GM19240 (cell line): Measurements from ENCODE around the gene MTO1.
A peak's percentile ranks its signal among the peaks of the same experiment; 100 is the strongest.
"Not testable (repeated sequence)": the region's sequence is repeated elsewhere in the genome, so short reads cannot be mapped to it uniquely, and the experiment has no call there.

Source experiments
- DNase-seq: peaks from one replicate; pipeline ENCODE4 v3.0.0; 2011; ENCODE audit warnings: low spot score; ENCODE audit not compliant: insufficient read length

MTO1 gene

DNA sequence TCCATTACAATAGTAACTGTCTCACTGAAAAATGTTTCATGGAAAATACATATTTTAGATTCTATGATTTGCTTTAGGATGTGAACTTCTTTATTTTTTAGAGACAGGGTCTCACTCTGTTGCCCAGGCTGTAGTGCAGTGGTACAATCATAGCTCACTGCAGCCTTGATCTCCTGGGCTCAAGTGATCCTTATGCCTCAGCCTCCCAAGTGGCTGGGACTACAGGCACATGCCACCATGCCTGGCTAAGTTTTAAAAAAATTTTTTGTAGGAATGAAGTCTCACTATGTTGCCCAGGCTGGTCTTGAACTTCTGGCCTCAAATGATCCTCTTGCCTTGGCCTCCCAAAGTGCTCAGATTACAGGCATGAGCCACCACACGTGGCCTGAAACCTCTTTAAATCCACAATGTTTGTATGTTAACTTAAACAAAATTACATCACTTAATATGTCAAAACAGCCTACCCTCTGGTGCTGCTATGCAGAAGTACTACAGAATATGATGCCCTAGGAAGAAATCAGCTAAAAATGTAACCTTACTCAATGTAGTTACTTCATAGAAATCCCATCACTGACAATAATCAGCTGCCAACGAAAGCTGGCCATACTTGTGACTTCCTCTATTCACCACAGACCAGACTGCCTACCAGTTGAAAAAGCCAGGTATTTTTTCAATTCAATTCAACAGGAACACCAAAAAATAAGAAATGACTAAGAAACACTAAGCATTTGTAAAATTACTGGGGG, 41.7 kb downstream of the MTO1 start:
- no peak for DNase-seq

DNA sequence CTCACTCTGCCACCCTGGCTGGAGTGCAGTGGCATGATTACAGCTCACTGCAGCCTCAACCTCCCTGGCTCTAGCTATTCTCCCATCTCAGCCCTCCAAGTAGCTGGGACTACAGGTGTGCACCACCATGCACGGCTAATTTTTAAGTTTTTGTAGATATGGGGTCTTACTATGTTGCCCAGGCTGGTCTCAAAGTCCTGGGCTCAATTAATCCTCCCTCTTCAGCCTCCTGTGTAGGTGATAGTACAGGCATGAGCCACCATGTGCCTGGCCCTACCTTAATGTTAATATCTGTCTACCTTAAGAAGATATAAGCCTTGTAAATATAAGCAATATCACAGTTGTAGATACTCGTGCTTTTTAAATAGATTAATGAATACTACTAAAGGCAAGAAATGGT, 42.6 kb downstream of the MTO1 start:
- DNase-seq = no peak

DNA sequence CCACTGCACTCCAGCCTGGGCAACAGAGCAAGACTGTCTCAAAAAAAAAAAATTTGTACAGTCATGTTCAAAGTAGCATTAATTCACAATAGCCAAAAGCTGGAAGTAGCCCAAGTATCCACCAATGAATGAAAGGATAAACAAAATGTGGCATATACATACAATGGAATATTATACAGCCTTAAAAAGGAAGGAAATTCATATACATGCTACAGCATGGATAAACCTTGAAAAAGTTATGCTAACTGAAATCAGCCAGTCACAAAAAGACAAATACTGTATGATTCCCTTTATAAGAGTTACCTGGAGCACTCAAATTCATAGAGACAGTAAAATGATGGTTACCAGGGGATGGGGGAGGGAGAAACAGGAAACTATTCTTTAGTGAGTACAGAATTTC, 43.6 kb downstream of the MTO1 start:
- DNase-seq = no peak

DNA sequence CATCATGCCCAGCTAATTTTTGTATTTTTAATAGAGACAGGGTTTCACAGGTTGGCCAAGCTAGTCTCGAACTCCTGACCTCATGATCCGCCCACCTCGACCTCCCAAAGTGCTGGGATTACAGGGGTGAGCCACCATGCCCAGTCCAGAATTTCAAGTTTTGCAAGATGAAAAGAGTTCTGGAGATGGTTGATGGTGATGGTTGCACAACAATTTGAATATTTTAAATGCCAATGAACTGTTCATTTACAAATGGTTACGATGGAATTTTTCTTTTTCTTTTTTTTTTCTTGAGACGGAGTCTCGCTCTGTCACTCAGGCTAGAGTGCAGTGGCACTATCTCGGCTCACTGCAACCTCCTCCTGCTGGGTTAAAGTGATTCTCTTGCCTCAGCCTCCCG, 44.2 kb downstream of the MTO1 start:
- DNase-seq = not testable (repeated sequence)

- no peak for DNase-seq
These were observed 44.7 kb downstream of the MTO1 start for GRCh38 chr6:73506246-73506645.

- no peak for DNase-seq
These were observed 47.2 kb downstream of the MTO1 start for GRCh38 chr6:73508776-73509175.

DNA sequence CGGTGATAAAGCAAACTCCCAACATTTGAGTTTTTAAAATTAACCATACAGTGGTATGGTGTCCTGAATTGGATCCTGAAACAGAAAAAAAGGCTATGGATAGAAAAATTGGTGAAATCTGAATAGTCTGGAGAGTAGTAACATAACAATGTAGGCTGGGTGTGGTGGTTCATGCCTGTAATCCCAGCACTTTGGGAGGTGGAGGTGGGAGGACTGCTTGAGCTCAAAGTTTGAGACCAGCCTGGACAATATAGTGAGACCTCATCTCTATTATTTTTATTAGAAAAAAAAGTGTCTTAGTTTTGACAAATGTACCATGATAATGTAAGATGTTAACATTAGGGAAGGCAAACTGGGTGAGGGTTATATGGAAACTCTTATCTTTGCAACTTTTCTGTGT, 48.3 kb downstream of the MTO1 start:
- DNase-seq = no peak

GRCh38 chr6:73511796-73512195, 50.3 kb downstream of the MTO1 start:
- no peak for DNase-seq

GRCh38 chr6:73513496-73513854, 51.9 kb downstream of the MTO1 start:
- no peak for DNase-seq

DNA sequence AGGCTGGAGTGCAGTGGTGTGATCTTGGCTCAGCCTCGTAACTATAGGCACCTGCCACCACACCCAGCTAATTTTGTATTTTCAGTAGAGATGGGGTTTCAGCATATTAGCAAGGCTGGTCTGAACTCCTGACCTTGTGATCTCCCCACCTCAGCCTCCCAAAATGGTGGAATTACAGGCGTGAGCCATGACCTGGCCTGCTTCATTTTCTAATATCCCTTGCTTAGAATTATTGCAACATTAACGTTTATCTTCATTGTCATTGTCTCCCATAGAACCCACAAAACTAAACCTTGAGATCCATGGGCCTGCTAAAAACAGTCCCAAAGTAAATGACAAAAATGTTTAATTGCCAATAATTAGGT, 53.2 kb downstream of the MTO1 start:
- no peak for DNase-seq

DNA sequence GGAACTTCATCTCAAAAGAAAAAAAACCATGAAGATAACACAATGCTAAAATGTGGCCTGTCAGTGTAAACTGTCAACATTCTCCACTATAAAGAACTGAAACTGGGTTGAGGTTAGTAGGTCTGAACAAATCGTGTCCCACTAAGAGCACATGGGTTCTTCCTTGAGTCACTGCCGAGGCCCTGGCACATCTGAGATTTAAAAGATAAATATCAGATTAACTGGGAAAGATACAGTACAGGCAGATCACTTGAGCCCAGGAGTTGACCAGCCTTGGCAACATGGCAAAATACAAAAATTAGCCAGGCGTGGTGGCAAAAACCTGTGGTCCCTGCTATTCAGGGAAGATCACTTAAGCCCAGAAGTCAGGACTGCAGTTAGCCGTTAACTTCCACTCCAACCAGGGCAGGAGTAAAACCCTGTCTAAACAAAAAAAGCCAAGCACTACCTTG, 53.7 kb downstream of the MTO1 start:
- no peak for DNase-seq

DNA sequence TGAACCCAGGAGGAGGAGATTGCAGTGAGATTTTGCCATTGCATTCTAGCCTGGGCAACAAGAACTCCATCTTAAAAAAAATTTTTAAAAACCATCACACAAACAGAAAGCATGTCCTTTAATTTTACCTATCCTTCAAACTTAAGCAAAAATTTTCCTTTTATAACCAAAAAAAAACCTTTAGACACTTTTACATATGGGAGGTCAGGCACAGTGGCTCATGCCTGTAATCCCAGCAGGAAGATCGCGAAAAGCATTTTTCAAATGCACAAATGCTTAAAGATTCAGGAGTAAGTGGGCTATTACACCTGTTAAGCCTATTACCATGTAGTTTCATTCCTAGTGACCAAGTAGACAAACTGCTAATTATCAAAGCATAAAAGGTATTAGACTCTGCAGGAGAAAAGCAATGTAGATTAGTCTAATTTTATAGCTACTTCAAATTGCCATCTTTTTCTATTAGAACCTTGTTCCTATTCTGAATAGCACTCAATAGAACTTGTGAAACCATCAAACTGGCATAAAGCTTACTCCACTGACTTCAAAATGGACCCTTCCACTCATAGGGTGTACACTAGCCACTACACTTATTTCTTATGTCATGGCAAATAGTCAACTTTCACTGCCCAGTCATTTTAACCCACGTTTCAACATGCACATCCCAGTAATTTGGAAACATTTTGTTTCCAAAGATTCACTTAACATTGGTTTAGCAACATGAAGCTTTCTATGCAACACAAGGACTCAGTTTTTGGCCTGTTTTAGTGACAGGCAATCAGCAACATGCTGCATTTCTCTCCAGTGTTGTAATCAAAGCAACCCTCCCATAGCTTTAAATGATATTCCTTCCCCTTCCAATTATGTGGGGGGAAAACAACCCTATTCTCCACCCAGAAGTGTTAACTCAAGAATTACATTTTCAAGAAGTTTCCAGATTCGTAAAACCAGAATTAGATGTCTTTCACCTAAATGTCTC, 55.3 kb downstream of the MTO1 start:
- DNase-seq = no peak

GRCh38 chr6:73518100-73518981, 56.8 kb downstream of the MTO1 start:
- DNase-seq = not testable (repeated sequence)

- not testable (repeated sequence) for DNase-seq
These were observed 57.7 kb downstream of the MTO1 start for GRCh38 chr6:73518982-73519881.

- DNase-seq = no peak
These were observed 58.6 kb downstream of the MTO1 start for GRCh38 chr6:73519926-73520687.

GRCh38 chr6:73520688-73521350, 59.3 kb downstream of the MTO1 start, which contains the start of gene EEF1A1:
TSS of gene EEF1A1 (minus strand) at chr6:73521032. CDS start at chr6:73520026, 1,006 bp downstream.
- peak; percentile 47 for DNase-seq

GRCh38 chr6:73521351-73521985, 59.9 kb downstream of the MTO1 start:
- DNase-seq = no peak

GRCh38 chr6:73523434-73524123, 62.0 kb downstream of the MTO1 start:
- no peak for DNase-seq
